ENCODE data around the gene RHBDD3.
"Not testable (repeated sequence)": the region's sequence is repeated elsewhere in the genome, so short reads cannot be mapped to it uniquely, and the experiment has no call there.

The RHBDD3 gene

GRCh38 chr22:29245626-29246385, 22.0 kb downstream of the RHBDD3 start:
- peak; percentile 30 to 74 for DNase-seq

DNA sequence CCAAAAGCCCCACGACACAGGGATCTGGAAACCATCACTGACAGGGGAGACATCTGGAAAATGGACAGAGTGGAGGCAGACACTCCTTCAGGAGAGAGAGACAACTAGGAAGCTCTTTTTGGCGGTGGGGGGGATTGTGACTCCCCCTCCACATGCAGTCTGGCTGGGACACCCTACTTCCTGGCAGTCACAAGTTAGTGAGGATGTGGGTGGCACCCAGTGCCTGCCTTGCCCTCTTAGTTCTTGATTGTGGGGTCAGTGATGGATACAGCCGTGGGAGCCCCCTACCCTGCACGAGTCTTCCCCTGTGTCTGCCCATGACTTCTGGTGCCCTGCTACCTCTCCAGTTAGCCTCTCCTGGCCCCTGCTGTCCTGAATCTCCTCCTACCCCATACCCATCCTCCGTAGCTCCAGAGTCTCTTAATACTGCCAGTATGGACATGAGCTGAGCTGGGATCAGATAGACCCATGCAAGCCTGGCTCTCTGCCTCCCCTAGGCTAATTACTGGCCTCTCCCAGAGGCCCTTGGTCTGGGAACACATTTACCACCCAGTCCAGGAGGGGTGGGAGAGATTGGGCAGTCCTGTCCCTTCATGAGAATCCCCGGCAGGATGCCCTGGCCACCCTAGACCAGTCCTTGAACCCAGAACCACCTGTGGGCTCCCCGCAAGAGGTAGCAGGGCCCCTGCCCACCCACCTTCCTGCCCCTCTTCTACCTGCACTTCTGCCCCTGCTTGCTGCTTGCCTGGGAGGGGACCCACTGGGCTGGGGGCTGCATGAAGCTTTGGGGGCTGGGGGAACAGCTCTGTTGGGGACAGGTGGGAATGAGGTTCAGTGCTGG, 22.8 kb downstream of the RHBDD3 start:
- no peak for DNase-seq

GRCh38 chr22:29243874-29244446, 23.8 kb downstream of the RHBDD3 start:
- DNase-seq: no peak

GRCh38 chr22:29240481-29240880, 27.3 kb downstream of the RHBDD3 start:
- DNase-seq: not testable (repeated sequence)

GRCh38 chr22:29233277-29233877, 34.4 kb downstream of the RHBDD3 start:
- DNase-seq: no peak

GRCh38 chr22:29231971-29232959, 35.5 kb downstream of the RHBDD3 start:
- DNase-seq: no peak

DNA sequence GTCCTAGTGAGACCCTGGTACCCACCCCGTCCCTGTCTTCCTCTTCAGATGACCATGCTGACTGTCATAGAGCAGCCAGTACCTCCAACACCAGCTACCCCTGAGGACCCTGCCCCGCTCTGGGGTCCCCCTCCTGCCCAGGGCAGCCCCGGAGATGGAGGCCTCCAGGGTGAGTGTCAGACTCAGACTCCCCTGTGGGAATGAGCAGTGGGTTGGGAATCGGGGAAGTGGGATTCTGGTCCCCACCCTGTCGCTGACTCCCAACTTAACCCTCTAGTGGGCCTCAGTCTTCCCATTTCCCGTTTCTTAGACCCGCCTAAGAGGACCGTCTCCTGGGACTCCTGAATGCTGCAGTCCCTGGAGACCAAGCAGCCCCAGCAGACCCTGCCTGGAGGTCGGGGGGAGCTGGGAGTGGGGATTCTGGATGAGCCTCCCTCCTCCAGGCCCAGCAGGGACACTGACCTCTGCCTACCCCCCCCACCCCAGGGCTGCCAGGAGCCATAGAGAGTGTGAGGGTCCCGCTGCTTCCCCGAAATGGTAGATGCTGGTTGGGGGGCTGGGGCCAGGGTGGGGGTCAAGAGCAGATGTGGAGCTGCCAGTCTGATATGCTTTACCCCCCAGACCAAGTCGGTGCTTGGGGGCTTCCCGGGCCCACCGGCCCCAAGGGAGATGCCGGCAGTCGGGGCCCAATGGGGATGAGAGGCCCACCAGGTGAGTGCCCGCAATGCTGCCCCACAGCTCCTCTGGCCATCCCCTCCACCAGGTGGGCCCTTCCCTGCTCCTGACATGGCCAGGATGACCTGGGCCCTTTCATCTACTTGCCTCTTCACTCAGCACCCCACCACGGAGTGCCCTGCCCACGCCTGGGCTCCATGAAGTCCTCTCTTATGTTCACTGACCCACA, 36.6 kb downstream of the RHBDD3 start:
- DNase-seq: no peak

DNA sequence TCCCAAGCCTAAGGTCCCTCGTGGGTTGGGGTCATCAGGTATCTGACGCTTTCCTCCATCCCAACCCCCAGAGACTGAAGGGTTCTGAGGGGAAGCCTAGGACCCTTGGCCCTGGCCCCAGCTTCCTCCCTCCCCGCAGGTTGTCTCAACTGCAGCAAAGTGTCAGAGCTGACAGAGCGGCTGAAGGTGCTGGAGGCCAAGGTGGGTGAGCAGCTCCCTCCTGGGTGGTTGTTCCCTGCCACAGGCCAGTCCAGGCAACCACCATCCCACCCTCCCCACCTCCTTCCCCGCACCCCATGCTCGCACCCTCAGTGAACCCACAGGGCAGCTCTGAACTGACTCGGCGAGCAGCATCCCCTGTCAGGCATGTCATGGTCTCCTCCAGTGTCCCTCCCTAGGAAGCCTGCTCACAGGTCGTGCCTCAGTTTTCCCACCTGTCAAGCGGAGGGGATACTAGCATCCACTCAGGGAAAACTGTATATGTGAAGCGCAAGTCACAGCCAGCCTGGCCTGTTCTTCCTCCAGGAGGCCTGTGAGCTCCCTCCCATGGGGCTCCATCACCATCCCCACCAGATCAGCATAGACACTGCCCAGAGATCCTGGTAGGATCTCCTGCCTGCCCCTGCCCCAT, 41.3 kb downstream of the RHBDD3 start:
- no peak for DNase-seq

- no peak for DNase-seq
Observed at GRCh38 chr22:29225422-29226090, 42.2 kb downstream of the RHBDD3 start.

GRCh38 chr22:29224859-29225410, 42.8 kb downstream of the RHBDD3 start:
- DNase-seq: no peak

DNA sequence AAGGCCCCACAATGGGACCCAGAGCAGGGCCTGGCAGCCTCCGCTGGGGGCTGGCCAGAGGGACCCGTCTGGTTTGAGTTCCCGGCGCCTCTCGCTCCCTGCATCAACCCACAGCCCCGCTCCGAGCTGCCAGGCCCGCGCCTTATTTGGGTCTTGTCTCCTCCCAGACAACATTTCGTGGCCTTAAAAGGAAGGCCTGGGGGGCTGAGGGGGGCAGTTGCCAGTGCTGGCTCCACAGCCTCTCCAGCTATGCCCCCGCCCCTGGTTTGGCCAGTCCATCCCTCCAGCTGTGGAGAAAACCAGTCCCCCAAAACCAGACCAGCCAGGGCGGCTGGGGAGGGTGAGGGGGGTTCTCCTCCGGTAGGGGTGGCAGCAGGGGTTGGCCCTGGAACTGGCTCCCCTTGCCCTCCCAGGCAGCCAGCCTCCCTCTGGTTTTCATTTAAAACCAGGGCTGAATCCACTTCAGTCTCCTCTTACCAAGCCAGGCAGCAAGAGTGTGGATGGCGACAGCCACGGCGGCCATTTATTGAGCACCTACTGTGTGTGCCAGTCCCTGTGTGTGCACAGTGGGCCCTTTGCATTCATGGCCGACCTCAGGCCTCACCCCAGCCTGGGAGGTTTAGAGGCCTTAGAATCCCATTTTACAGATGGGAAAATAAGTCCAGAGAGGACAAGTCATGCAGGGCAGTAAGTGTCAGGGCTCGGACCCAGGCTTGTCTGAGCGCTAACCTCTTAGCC, 43.5 kb downstream of the RHBDD3 start:
- DNase-seq: no peak

GRCh38 chr22:29219881-29220670, 47.7 kb downstream of the RHBDD3 start:
- no peak for DNase-seq

- DNase-seq: not testable (repeated sequence)
Observed at GRCh38 chr22:29219409-29219782, 48.4 kb downstream of the RHBDD3 start.

- no peak for DNase-seq
Observed at GRCh38 chr22:29218758-29219408, 48.9 kb downstream of the RHBDD3 start.

DNA sequence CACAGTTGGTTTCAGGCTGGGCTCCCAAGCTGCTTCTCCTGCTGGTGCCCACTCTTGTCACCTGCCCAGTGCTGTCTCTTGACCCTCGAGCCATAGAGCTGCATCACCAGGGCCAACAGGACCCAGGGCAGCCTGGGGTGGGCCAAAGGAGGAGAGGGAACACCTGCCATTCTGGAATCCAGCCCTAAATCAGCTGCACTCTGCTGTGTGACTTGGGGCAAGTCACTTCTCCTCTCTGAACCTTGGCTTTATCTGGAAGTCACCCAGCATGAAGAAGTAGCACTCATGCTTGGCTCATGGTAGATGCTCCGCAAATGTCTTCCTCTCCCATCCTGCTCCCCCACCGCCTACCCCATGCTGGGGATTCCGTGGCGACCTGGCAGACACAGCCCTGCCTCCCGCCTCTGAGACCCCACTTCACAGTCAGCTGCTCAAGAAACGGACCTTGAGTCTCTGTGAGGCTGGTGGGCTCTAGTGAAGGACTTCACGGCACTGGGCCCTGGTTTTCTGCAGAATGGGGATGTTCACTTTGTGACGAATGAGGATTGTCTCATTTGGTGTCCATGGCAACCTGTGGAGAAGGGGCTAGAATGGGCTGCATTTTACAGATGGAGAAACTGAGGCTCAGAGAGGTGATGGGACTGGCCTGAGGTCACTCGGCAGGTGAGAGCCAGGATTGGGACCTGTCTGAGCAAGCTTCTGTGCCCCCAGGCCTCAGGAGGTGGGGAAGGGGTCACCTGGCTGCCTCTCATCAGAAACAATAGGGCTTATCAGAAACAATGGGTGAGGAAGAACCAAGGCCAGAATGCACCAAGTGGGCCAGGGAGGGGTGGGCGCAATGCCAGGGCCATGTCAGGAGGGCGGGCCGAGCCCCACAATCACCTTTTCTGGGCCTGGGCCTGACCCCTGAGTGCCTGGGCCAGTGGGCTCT, 49.7 kb downstream of the RHBDD3 start:
- DNase-seq: no peak
